ENCODE measurements around the gene KIDINS220. TPM values are rescaled to one million over a fixed set of nuclear protein-coding genes. Genes with fewer than 3 reads are reported as not detected.
A peak's percentile ranks its signal among the peaks of the same experiment; 100 is the strongest.

The KIDINS220 gene
- total RNA-seq, 1 donor from 2014 or later, result 69.6 TPM

DNA sequence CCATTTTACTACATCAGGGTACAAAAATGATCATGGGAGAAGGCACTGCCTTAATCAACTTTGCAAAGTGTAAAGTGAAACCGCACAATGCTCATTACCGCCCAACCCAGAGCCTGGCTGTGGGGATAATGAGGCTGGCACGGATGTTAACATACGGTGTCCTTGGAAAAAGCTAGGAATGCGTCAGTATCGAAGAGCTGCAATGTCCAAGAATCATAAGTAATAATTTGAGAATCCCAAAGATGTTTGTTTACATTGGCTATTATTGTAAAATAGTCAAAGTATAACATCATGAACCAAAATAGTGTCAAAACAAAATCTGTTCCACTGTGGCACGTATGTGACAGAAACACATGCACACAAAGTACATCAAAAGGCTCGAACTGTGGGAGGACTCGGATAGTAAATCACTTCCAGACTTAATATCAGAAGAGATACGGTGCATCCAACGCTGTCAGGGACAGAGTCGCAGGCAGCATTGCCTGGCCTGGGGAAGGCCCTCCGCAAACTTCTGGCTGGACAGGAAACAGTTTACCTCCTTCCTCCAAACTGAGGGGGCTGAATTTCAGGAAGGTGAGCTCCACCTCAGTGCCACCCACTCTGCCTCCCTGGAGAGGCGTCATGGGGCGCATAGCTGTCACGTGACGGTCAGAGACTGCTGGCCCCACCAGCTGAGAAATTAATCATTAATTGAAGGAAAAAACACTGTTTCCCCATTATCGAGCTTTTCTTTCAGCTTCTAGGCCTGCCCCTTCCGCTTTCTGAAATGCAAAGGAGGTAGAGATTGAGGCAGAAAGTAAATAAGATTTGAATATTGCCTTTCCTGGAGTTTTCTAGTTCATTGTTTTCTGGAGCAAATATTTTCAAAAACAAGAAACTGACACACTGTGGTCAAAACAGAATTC, 157.3 kb downstream of the KIDINS220 start:
- ATAC-seq, result peak; percentile 1
- TF ChIP-seq CTCF (IDR thresholded peaks at IDR 0.05), result no peak
- intact Hi-C loops (cut with DNase I), result loop anchor here (10.0 kb wide), 1 partner anchor 1245 kb away; no protein-coding TSS in a partner anchor

DNA sequence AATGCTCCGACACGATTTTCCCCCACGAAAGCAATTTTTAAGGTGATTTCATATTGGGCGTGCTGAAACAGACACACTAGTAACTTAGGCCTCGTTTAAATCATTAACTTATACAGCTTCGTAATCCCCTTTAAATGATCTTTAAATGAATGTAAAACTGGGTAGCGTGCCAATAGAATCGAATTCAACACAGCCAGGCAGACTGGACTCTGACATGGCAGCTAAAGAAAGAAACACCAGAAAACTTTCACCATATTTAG, 157.9 kb downstream of the KIDINS220 start:
- Histone ChIP-seq H3K27ac (peak overlapping the region; percentile 98), H3K4me3 (peak overlapping the region; percentile 63), H3K9me3 (peaks cover 1% of the 10 kb centered on the region), H3K27me3 (no peaks in the 10 kb centered on the region), H3K36me3 (no peaks in the 10 kb centered on the region), H3K4me1 (peaks cover 41% of the 10 kb centered on the region)
- ATAC-seq (no peak), DNase-seq (no peak)
- intact Hi-C loops (cut with DNase I), result no loop called here
- no peak for TF ChIP-seq CTCF (IDR thresholded peaks at IDR 0.05)

More for the DNA sequence above, 157.3 kb downstream of the KIDINS220 start:
- Histone ChIP-seq H3K27ac (peak overlapping the region; percentile 98), H3K4me3 (peak overlapping the region; percentile 63), H3K36me3 (no peaks in the 10 kb centered on the region), H3K4me1 (peaks cover 45% of the 10 kb centered on the region), H3K27me3 (no peaks in the 10 kb centered on the region), H3K9me3 (no peaks in the 10 kb centered on the region)
- peak; percentile 85 for DNase-seq

Other genes starting within 250 kb of the KIDINS220 start
- gene ID2, start 155.6 kb downstream of the KIDINS220 start, total RNA-seq, result 99.5 TPM
- 31.4 TPM for gene MBOAT2, start 166.1 kb upstream of the KIDINS220 start, total RNA-seq